NB4 (cell line): Measurements from ENCODE around the gene ACTG1.

Experiments
- MYC ChIP-seq: IDR thresholded peaks from 2 replicates; pipeline ENCODE4 v1.6.1; 2011; ENCODE audit warnings: low read depth, low read length
- POLR2A ChIP-seq: IDR thresholded peaks from 2 replicates; pipeline ENCODE4 v1.6.1; 2011; ENCODE audit warnings: mild to moderate bottlenecking; ENCODE audit not compliant: insufficient read length; ENCODE audit errors: extremely low read depth
- TF ChIP-seq, protein P1 (sequence below): IDR thresholded peaks from one replicate; pipeline ENCODE4 v1.5.1; 2012; ENCODE audit warnings: low read depth, low read length
- TF ChIP-seq, protein P2 (sequence below): IDR thresholded peaks from 2 replicates; pipeline ENCODE4 v1.6.1; 2011; ENCODE audit warnings: low read depth, low read length

DNA sequence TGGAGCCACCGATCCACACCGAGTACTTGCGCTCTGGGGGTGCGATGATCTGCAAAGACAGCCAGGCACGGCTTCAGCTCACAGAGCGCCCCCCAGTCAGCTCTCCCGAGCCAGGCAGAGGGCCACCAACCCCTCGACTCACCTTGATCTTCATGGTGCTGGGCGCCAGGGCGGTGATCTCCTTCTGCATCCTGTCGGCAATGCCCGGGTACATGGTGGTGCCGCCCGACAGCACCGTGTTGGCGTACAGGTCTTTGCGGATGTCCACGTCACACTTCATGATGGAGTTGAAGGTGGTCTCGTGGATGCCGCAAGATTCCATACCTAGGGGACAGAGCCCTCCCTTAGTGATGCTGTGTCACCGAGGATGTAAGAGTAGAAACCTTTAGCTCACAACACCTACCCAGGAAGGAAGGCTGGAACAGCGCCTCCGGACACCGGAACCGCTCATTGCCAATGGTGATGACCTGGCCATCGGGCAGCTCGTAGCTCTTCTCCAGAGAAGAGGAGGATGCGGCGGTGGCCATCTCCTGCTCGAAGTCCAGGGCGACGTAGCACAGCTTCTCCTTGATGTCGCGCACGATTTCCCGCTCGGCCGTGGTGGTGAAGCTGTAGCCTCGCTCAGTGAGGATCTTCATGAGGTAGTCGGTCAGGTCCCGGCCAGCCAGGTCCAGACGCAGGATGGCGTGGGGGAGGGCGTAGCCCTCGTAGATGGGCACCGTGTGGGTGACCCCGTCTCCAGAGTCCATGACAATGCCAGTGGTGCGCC is 1.6 kb downstream of the ACTG1 start:
- TF ChIP-seq, protein P1, sequence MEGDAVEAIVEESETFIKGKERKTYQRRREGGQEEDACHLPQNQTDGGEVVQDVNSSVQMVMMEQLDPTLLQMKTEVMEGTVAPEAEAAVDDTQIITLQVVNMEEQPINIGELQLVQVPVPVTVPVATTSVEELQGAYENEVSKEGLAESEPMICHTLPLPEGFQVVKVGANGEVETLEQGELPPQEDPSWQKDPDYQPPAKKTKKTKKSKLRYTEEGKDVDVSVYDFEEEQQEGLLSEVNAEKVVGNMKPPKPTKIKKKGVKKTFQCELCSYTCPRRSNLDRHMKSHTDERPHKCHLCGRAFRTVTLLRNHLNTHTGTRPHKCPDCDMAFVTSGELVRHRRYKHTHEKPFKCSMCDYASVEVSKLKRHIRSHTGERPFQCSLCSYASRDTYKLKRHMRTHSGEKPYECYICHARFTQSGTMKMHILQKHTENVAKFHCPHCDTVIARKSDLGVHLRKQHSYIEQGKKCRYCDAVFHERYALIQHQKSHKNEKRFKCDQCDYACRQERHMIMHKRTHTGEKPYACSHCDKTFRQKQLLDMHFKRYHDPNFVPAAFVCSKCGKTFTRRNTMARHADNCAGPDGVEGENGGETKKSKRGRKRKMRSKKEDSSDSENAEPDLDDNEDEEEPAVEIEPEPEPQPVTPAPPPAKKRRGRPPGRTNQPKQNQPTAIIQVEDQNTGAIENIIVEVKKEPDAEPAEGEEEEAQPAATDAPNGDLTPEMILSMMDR = no peak
- no peak for TF ChIP-seq POLR2A
- TF ChIP-seq, protein P2, sequence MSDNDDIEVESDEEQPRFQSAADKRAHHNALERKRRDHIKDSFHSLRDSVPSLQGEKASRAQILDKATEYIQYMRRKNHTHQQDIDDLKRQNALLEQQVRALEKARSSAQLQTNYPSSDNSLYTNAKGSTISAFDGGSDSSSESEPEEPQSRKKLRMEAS = no peak
- TF ChIP-seq MYC = no peak
